Tibial artery (tissue), 4 donors: ENCODE measurements around the gene NCKAP5.

Experiments
- DNase-seq, 2 donors: peaks; one replicate each; pipeline ENCODE4 v3.0.0-alpha.2; 2019
- H3K27ac ChIP-seq, 2 donors: fragments of 200-600 bp; sonication (generic) in 1 of 2; 1 replicate in 1 of 2; 2 replicates in 1 of 2; pipeline ENCODE4 v1.5.1; 2018 to 2019; ENCODE audit warnings: mild to moderate bottlenecking in 1 of 2
- H3K27me3 ChIP-seq, 2 donors: fragments of 200-600 bp; sonication (generic) in 1 of 2; one replicate each; pipeline versions ENCODE4 v1.5.1 to v1.6.0; 2016 to 2019
- H3K36me3 ChIP-seq, 3 donors: fragments of 200-600 bp; sonication (generic) in 2 of 3; one replicate each; pipeline ENCODE4 v1.5.1; 2016 to 2019; ENCODE audit warnings: mild to moderate bottlenecking in 2 of 3
- H3K4me1 ChIP-seq, 4 donors: fragments of 200-600 bp; sonication (generic) in 2 of 4; 1 replicate in 3 of 4; 2 replicates in 1 of 4; pipeline ENCODE4 v1.5.1; 2016 to 2019
- H3K4me3 ChIP-seq, 2 donors: fragments of 200-600 bp; sonication (generic) in 1 of 2; 1 replicate in 1 of 2; 2 replicates in 1 of 2; pipeline ENCODE4 v1.5.1; 2018 to 2019; ENCODE audit warnings: mild to moderate bottlenecking in 2 of 2
- H3K9me3 ChIP-seq, 3 donors: fragments of 200-600 bp; sonication (generic) in 1 of 3; one replicate each; pipeline ENCODE4 v1.5.1; 2016 to 2019
- intact Hi-C: fragments of 100-400 bp; cut with DNase I; formaldehyde crosslinking; loops from one replicate; pipeline ENCODE4 v1.15.0; 2023; ENCODE audit warnings: low total_unique reads
- TF ChIP-seq, protein P1 (sequence below), 2 experiments: fragments of 200-600 bp in 1 of 2; fragments of 450-650 bp in 1 of 2; IDR thresholded peaks; one replicate each; pipeline ENCODE4 v1.5.1; 2017 to 2019; ENCODE audit warnings: antibody characterized with exemption in 2 of 2, mild to moderate bottlenecking in 1 of 2, moderate library complexity in 1 of 2

NCKAP5 gene

DNA sequence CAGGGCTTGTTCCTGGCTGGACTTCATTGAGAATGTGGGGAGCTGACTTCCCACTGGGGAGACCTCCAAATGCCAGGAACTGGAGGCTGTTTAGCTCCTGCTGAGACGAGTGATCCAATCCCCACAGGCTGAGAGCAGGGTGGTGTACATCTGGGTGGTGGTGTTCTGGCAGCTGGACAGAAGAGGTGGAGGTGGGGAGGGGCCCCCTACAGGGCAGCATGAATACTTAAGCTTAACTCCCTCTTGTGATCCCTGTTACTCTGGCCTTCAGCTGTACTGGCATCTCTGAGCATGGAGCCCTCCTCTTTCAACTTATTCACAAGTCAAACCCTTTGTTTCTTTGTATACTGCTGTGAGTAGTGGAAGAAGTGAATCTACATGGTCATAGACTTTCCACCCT lies 730.5 kb downstream of the NCKAP5 start:
- intact Hi-C loops: no loop called here
- DNase-seq: no peak
- Histone ChIP-seq H3K9me3 (no peaks in the 10 kb centered on the region), H3K27ac (no peak overlapping the region), H3K36me3 (no peaks in the 10 kb centered on the region), H3K4me3 (no peak overlapping the region), H3K4me1 (no peaks in the 10 kb centered on the region), H3K27me3 (no peaks in the 10 kb centered on the region)
- TF ChIP-seq, protein P1, sequence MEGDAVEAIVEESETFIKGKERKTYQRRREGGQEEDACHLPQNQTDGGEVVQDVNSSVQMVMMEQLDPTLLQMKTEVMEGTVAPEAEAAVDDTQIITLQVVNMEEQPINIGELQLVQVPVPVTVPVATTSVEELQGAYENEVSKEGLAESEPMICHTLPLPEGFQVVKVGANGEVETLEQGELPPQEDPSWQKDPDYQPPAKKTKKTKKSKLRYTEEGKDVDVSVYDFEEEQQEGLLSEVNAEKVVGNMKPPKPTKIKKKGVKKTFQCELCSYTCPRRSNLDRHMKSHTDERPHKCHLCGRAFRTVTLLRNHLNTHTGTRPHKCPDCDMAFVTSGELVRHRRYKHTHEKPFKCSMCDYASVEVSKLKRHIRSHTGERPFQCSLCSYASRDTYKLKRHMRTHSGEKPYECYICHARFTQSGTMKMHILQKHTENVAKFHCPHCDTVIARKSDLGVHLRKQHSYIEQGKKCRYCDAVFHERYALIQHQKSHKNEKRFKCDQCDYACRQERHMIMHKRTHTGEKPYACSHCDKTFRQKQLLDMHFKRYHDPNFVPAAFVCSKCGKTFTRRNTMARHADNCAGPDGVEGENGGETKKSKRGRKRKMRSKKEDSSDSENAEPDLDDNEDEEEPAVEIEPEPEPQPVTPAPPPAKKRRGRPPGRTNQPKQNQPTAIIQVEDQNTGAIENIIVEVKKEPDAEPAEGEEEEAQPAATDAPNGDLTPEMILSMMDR (IDR thresholded peaks at IDR 0.05): no peak

DNA sequence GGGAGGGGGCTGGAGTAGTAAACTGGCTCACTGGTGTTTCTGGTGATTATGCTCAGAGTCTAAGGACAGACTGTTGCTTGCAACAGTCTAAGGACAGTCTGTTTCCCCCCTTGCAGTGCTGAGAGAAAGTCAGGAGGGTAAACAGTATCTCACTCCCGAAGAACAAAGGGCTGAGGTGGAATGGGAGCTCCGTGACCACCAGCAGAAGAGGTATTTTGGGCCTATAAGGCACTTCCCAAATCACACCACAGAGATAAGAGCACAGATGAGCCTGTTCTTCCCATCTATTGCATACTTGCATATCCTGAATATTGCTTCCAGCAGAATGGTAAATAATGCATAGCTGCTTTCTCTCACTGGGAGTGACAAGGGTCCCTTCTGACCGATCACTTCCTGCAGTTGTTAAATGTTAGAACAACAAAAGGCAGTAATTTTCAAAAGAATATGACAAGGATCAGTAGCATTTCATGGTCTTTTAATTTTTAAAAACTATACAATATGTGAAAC lies 737.9 kb downstream of the NCKAP5 start:
- H3K9me3 ChIP-seq: no peaks in the 10 kb centered on the region
- no peak for DNase-seq

DNA sequence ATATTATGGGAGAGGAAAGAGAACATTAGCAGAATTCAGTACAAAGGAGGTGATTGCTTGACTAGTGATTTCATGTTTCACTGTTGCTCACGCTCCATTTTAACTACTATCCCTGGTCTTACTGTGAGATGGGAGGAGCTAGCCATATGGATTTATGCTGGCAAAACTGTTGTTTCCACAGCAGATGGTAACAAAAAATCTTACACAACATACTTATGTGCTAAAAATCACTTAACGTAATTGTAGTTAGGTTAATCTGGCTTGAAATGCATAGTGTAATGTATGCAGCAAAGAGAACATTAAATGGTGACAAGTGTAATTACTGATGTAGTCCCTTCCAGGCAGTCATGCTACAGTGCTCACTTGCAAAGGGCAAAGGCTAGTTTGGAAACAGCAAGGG lies 742.7 kb downstream of the NCKAP5 start:
- Histone ChIP-seq H3K4me1 (no peaks in the 10 kb centered on the region), H3K9me3 (no peaks in the 10 kb centered on the region), H3K27ac (no peak overlapping the region), H3K27me3 (no peaks in the 10 kb centered on the region), H3K36me3 (no peaks in the 10 kb centered on the region), H3K4me3 (no peak overlapping the region)
- TF ChIP-seq, protein P1 (IDR thresholded peaks at IDR 0.05): no peak
- intact Hi-C loops: no loop called here
- no peak for DNase-seq

More for the DNA sequence above, 737.9 kb downstream of the NCKAP5 start:
- H3K4me1 ChIP-seq: no peaks in the 10 kb centered on the region
- no peak overlapping the region for H3K4me3 ChIP-seq
- no peaks in the 10 kb centered on the region for H3K27me3 ChIP-seq
- intact Hi-C loops: no loop called here
- TF ChIP-seq, protein P1 (IDR thresholded peaks at IDR 0.05): no peak
- H3K36me3 ChIP-seq: no peaks in the 10 kb centered on the region
- no peak overlapping the region for H3K27ac ChIP-seq

DNA sequence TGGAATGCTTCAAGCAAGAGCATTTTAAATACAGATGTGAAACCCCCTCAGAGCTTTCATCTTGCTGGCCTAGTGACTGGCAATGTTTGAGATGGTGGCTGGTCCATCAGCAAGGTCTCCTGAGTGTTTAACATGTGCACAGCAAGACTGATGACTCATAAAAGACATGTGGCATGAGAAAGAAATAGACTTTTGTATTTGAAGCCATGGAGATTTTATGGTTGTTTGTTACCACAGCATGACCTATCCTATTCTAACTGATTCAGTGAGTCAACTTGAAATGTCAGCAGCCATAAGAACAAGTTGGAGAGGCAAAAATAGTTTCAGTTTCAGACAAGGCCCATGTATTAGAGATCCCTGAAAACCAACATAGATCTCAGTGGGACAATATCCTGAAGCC lies 743.5 kb downstream of the NCKAP5 start:
- TF ChIP-seq, protein P1 (IDR thresholded peaks at IDR 0.05): no peak
- intact Hi-C loops: no loop called here
- Histone ChIP-seq H3K9me3 (no peaks in the 10 kb centered on the region), H3K4me3 (no peak overlapping the region), H3K4me1 (no peaks in the 10 kb centered on the region), H3K27me3 (no peaks in the 10 kb centered on the region), H3K36me3 (no peaks in the 10 kb centered on the region), H3K27ac (no peak overlapping the region)
- DNase-seq: no peak

DNA sequence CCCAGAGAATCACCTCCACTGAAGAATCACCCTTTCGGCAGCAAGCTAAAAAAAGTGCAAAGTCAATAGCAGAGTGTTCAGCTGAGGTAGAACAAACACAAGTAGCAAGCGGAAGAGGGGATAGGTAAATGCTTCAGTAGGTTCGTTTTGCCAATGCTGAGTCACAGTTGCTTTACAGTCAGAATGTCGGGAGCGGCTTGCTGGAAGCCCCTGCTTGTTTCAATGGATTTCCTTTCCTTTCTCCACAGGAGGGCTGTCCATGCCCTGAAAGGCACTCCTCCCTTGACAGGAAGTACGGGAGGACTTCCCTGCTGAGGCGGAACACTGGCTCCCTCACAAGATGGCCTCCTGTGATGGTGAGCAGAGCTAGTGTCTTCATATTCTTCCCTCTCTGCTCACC lies 752.0 kb downstream of the NCKAP5 start:
- TF ChIP-seq, protein P1 (IDR thresholded peaks at IDR 0.05): no peak
- H3K4me1 ChIP-seq: no peaks in the 10 kb centered on the region
- H3K4me3 ChIP-seq: no peak overlapping the region
- no peaks in the 10 kb centered on the region for H3K9me3 ChIP-seq
- H3K27me3 ChIP-seq: no peaks in the 10 kb centered on the region
- no peak overlapping the region for H3K27ac ChIP-seq
- no peaks in the 10 kb centered on the region for H3K36me3 ChIP-seq
- no peak for DNase-seq
- intact Hi-C loops: no loop called here

DNA sequence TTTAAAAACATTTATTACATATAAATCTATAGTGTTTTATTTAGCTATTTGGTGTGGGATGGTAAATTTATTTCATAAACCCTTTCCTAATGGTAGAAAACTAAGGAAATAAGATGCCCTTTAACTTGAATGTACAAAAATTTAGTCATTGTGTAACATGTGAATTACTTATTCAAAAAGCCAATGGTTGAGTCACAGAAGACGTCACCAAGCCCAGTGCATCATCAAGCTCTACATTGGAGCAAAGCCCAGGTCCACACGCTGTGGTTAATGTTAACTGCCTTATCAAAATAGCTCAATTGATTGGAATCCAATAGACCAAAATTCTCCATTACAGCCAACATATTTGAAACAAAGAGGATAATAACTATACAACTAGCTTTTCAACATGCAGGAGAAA lies 752.7 kb downstream of the NCKAP5 start:
- Histone ChIP-seq H3K4me3 (no peak overlapping the region), H3K9me3 (no peaks in the 10 kb centered on the region), H3K4me1 (no peaks in the 10 kb centered on the region), H3K27me3 (no peaks in the 10 kb centered on the region), H3K27ac (no peak overlapping the region), H3K36me3 (no peaks in the 10 kb centered on the region)
- DNase-seq: no peak
- TF ChIP-seq, protein P1 (IDR thresholded peaks at IDR 0.05): no peak
- intact Hi-C loops: no loop called here
